GM20431 (cell line): ENCODE results near the gene MPST.

ENCODE experiments used
- in situ Hi-C: fragments of 300-500 bp; cut with MseI, MboI; formaldehyde crosslinking; loops from one replicate; pipeline ENCODE4 v1.15.0; 2020; ENCODE audit warnings: low sequenced_read_pairs; ENCODE audit not compliant: unreplicated experiment

MPST gene

DNA sequence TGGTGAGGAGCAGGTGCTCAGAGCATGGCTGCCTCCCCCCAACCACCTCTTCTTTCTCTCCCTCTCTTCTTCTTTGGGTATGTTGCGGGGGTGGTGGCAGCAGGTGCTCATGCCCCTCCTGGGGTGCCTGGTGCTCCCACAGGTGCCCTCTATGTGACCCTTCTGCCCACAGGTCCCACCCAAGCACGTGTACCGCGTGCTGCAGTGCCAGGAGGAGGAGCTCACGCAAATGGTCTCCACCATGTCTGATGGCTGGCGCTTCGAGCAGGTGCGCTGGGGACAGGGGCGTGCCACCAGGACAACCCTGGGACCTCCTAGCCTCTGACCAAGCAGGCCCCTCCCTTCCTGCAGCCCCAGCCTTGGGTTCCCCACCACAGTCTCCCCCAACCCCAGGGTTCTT, 37.7 kb downstream of the MPST start:
- in situ Hi-C loops = no loop called here

DNA sequence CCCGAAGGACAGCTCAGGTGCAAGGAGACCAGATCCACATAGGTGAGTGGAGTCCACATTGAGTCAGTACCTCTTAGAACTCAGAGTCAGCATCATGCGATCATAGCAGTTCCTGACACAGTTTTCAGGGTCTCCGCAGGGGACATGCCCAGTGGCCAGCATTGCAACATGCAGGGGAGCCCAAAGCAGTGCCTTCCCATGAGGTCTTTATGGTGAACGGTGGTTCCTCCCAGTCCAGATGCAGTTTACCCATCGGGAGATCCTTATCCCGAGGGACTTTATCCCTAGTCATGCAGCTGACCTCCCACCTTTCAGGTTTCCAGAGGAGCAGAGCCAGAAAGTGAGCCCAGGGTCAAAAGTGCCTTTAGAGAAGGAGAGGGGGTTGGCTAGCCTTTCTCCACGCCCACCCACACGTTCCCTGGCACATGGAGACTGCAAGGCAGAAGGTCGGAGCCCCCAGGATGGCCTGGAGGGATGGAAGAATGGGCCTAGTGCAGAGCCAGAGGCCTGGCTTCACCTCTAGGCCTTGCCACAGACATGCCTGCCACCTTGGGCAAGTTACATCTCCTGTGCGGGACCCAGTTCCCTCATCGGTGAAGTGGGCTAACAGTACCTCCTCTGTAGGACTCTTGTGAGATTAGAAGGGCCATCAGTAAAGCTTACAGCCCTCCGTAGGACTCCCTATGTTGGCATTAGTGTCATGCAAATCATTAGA, 38.4 kb downstream of the MPST start:
- in situ Hi-C loops = no loop called here

DNA sequence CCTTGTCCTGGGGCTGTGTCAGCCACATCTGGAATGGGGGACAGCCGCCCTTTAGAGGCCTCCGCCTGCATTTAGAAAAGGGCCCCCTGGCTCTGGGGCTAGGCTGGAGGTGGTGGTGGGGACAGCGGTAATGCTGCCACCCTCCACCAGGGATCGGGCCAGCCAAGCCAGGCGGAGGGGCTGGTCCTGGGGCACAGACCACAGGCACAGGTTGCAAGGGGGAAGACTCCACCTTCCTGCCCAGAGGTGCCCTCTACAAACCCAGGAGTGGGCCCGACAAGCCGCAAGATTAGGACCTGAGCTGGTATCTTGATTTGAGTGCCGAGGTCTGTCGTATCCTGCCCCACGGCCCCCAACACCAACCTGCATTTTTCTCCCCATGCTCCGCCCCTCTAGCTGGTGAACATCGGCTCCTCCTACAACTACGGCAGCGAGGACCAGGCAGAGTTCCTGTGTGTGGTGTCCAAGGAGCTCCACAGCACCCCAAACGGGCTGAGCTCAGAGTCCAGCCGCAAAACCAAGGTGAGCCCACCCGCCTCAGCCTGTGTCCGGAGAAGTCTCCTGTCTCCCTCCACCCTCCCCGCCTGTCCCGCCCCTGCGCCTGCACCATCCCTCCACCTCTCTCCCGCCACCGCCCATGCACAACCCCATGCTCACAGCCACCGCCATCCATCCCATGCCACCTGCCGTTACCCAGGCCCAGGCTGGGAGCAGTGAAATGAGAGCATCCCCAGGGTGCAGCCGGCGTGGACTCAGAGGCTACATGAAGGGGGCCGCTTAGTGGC, 39.6 kb downstream of the MPST start:
- in situ Hi-C loops = no loop called here

DNA sequence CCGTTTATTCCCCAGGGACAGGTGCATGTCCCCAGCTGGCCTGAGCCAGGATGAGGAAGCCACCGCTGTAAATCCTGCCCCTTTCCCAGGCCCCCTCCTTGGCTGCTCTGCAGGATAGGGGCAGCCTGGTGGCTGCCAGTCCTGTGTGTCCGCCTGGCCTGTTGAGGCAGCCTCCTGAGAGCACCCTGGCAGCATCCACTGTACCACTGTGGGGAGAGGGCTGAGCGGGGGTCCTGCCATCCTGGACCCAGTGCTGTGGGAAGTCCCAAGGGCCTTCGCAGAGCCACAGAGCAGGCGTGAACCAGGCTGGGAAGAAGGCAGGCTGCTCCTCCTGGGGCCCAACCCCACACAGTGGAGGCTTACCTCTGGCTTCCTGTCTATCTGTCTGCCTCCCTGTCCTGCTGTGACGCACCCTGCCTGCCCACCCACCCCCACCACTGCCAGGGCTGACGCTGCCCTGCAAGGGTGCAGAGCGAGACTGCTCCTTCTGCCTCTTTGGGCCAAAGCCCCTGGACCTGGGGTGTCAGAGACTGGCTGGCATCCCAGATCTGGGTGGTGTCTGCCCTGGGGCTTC, 40.4 kb downstream of the MPST start:
- in situ Hi-C loops = no loop called here

DNA sequence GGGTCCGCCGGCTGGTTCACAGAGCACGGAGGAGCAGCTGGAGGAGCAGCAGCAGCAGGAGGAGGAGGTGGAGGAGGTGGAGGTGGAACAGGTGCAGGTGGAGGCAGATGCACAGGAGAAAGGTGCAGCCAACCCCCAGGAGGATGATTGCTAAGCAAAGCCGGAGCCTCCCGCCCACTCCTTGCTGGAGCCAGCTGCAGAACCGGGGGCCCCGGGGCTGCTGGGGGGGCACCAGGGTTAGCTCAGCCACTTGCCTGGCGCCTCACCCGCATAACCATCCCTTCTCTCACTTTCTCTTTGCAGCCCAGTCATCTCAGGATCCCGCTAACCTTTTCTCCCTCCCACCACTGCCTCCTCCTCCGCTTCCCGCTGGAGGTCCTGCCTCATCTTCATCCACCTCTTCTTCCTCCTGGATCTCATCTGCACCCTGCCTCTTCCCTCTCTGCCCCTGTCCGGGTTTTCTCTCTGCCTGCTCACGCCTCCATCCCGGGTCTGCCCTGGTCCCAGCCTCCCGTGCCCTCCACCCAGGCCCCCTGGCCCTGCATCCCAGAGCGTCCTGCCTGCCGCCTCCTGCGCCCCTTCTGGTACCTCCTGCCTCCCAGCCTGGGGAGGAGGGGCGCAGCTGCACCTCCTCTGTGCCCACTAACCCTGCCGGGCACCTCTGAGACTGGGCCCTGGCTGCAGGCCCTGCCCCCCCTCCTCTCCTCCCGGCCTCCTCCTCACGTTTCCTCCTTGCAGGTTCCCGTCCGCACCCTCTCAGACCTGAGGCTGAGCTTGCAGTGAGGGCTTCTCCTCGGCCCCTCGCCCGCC, 41.5 kb downstream of the MPST start:
- in situ Hi-C loops = no loop called here

DNA sequence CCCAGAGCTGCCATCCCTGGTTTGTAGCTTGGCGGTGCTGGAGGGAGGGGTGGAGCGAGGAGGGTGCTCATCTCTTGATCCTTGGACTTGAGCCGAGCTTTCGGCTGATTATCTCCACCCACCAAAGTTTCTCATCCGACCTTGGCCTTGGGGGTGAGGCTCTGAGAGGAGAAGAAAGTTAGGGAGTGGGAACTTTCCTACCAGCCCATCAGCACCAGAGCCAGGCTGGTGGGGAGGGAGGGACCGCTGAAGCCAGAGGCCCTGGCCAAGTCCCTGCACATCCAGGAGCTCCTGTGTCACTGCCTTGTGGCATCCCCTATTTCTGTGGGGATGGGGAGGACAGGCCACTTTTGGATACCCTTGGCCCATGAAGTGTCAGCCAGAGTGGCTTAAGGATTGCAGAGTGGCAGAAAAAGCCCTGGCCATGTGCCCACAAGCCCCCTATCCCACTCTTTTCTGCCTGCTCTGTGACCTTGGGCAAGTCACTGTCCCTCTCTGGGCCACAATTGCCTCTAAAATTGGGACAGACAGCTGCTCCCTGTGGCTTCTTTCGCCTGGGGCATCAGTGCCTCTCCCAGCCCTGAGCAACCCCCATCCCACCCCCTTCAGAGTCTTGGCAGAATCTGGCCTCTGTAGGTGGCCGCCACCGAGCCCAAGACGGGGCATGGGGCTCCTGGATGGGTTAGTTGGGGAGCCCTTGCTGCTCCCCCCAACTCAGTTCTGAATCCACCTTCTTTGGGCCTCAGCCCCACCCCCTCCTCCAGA, 42.3 kb downstream of the MPST start:
- in situ Hi-C loops = no loop called here

DNA sequence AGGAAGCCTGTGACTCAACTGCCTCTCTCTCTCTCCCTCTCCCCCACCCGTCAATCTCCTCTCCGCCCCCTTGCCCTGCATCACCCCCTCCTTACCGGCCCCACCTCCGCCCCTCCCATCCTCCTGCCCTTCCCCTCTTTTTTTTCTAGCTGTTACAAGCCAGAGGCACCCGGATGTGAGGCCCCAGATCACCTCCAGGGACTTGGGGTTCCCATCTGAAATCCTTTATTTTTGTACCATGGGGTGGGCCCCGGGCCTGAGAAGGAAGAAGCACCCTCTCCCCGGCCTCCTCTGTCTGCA, 42.8 kb downstream of the MPST start:
- in situ Hi-C loops = no loop called here

DNA sequence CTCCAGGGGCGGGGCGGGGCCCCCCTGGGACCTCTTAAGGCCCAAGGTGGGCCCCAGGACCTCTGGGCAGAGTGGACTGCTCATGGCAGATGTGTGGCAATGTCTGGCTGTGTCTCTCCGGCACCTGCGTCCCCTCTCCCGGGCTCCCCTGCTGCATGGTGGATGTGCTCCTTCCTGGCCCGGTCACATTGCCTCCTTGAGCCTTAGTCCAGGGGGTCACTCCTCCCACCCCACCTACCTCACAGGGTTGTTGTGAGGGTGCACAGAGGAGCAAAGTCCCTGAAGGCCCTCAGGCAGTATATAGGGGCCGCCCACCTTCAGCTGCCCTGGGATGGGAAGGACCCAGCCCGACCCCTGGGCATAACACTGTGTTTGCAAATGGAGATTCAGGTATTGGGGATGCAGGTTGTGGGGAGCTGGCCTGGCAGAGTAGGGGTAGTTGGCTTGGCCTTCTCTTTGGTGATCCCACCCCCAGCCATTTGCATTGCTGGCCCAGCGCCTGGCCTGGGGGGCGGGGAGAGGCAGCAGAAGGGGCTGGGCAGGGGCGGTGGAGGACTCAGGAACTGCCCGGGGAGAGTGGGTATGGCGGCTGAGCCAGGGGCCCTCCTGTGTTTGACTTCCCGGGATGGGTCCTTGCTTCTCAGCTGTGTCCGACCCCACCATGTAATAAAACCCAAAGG, 43.3 kb downstream of the MPST start:
- in situ Hi-C loops = no loop called here

DNA sequence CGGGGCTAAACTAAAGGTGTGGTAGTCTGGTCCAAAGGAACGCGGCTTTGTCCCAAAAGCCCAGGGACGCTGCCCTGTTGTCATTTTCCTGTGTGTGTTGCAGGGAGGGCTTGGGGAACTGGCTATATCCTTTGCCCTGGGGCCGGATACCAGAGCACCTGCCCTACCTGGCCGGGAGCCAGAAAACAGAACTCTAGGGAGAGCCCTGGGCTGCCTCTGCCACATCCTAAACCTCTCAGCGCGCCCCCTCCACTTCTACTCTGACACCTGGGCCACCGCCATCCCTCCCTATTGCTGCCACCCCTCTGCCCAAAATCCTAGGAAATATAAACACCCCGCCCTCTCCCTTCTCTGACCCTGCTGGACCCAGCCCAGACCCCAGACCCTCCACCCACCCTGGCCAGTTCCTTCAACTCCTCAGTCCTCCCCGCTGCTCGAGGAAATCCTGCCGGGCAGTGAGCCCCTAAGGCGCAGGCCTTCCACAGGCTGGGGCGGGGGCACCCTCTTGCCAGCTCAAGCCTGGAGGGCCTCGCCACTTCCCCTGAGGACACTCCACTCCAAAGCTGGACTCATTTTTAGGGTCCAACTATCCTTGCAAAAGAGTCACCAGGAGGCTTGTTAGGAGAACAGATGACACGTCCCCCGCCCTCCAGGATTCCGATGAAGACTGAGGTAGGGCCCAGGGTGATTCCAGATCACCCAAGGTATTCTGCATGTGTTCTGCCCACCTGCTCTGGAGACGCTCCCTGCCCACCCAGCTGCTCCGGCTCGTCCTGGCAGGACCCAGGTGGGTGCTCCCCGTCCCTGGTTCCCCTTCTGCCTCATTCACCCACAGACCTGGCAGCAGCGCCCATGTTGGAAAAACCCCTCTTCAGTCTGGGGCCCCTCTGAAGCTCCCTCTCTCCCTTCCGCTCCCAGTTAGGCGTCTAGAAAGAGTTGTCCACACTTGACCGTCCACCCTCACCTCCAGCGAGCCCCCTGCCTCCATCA, 44.2 kb downstream of the MPST start:
- in situ Hi-C loops = no loop called here

DNA sequence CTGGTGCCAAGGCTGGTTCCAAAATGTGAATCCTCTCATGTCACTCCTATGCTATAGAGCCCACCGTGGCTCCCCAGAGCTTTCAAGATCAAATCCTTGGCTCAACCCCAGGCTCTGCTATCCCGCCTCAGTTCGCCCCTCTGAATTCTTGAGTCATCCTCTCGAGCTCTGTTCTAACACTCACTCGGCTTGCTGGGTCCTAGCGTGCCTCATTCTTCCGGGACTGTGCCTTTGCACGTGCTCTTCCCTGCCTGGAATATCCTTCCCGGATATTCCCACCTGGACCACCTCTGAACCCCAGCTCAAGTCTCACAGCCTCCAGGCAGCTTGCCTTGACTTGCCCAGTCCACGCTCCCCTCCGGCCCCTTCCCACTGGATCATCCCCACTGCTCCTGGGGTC, 45.0 kb downstream of the MPST start:
- in situ Hi-C loops = no loop called here

DNA sequence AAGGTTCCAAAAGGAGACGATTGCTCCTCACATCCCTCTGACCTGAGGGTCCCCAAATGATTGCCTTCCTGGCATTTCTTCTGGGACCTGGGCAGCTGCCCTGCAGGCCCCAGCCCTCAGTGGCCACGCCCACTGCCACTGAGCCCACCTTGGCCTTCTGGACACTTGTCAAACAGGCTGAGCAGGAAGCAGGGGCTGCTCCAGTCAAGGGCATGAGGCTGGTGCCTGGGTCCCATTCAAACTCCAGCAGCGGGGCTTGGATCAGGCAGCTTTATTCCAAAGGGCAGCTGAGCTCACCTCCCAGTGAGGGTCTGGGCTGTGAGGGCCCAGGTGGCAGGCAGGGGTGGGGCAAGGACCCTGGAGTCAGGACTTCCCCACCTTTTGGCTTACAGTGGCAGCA, 45.6 kb downstream of the MPST start:
- in situ Hi-C loops = no loop called here

DNA sequence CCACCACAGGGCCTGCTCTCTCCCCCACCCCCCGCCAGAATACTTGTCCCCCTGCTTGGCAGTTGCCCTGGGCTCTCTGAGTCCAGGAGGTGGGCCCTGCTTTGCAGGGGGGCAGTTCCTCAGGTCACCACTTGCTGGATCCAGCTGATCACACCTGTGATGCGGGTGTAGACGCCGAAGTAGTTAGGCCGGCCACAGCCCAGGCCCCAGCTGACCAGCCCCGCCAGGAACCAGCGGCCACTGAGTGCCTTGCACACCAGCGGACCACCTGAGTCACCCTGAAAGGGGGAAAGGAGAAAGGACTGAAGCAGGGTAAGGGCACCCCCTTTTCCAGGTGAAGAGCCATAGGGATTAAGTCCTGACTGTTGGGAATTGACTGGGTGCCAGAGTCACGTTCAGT, 46.4 kb downstream of the MPST start:
- in situ Hi-C loops = no loop called here

DNA sequence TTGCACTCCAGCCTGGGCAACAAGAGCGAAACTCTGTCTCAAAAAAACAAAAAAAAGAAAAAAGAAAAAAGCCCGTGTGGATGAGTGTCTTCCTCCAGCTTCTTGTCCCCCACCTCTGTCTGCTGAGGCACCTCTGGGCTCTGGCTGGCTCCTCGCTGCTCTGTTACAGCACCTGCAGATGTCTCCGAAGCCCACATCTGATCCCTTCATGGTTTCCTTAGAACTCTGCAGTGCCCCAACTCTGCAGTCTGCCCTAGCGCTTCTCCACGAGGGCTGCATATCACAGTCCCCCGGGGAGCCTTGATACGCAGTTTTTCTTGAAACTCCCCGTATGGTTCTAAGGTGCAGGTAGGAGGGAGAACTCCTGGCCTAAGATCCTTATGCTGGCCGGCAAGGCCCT, 47.9 kb downstream of the MPST start:
- in situ Hi-C loops = no loop called here

DNA sequence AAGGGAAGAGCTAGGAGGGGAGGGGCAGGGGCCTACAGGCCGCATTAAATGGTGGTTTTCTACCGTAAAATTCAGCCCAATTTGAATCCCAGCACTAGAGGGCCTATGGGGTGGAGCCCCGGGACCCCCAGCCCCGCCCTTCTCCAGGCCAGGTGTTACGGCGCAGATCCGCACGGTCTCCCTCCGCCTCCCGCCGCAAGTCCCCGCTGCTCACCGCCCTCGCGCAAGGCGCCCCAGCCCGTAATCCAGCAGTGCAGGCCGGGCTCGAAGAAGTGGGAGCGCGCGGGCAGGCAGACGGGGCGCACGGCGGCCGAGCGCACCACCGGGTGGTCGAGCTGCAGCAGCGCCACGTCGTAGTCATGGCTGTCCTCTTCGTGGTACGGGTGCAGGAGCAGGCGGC, 49.3 kb downstream of the MPST start:
- in situ Hi-C loops = no loop called here

DNA sequence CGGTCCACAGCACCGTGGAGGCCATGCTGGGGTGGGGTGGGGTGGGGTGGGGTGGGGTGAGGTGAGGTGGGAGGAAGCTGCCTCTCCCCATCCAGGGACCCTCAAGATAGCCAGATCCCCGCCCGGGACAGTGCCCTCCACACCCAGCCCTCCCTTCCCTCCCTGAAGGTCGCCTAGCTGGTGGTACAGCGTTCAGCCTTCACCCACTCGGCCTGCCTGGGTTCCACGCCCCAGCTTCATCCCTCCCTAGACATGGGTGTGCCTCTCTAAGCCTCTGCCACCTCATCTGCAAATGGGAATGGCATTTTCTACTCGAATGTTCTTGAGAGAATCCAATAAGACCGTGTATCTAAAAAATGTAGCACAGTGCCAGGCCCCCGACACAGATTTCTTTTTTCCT, 49.8 kb downstream of the MPST start:
- in situ Hi-C loops = no loop called here

DNA sequence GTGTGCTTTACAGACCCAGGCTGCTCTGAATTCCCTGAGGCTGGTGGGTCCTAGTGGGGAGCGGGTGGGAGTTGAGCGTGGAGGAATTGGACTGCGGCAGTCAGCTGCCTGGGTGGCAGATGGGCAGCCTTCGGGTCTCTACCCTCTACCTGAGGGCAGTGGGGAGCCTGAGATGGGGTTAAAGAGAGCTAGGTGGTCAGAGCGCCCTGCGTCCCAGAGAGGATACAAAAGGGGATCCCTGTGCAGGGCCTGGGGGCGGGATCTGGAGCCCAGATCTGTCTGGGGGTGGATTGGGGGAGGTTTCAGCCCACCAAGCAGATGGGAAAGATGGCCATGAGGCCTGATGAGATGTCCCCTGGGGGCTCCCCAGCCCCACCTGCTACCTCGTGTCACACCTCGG, 50.2 kb downstream of the MPST start:
- in situ Hi-C loops = no loop called here

DNA sequence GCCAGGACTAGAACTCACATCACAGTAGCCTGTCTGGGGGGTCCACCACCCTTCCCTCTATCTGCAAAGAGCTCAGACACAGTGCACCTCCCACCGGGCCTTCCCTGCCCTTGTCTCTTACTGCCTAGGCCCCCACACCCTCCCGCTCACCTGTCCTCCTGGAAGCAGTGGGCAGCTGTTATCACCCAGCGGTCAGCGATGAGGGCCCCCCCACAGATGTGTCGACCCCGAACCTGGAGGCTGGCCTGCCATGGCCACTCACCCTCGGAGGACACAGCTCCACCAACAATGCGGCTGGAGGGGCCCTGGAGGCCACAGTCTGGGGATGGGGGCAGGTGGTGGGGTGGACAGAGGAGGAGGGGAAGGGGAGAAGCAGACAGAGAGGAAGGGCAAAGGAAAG, 50.8 kb downstream of the MPST start:
- in situ Hi-C loops = no loop called here

DNA sequence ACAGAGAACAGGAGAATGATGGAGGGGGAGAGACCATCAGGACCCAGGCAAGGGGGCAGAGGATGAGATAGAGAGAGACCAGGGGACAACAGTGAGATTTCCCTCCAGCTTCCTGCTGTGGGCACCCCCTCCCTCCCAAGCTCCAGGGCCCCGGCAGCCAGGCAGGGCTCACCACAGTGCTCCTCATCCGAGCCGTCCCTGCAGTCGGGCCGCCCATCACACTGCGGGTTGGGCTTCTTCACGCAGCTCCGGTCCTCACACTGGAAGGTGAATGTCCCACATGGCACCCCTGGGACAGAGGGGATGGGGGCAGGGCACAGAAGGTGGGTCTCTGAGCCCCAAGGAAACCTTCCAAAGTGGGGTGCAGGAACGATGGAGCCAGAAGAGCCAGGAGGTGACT, 51.2 kb downstream of the MPST start:
- in situ Hi-C loops = no loop called here
